HG03025 (cell line): Measurements from ENCODE around the gene COX4I1.

Experiments
- ATAC-seq: cut with Tn5 transposase; IDR thresholded peaks from one replicate; pipeline ENCODE4 v1.9.1; 2021; ENCODE audit warnings: mild to moderate bottlenecking, moderate library complexity; ENCODE audit not compliant: unreplicated experiment, low FRiP score

COX4I1 gene

DNA sequence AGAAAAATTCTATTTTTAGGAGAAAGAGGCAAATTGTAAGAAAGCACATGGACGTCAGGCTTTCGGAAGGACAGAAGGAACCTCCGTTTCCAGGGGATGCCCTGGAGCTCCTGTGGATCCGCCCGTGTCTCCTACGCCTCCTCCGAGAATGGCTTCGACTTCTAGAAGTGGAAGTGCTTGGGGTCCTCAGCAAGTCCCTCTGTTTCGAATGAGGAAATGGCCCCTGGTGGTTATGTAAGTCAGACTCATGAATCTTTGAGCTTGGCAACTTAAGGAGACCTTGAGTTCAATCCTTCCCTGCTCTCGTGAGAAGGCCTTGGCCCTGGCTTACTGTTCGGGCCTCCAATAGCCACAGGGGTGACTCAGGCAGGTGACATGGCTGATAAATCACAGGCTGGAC, 38.9 kb downstream of the COX4I1 start:
- ATAC-seq, result no peak

DNA sequence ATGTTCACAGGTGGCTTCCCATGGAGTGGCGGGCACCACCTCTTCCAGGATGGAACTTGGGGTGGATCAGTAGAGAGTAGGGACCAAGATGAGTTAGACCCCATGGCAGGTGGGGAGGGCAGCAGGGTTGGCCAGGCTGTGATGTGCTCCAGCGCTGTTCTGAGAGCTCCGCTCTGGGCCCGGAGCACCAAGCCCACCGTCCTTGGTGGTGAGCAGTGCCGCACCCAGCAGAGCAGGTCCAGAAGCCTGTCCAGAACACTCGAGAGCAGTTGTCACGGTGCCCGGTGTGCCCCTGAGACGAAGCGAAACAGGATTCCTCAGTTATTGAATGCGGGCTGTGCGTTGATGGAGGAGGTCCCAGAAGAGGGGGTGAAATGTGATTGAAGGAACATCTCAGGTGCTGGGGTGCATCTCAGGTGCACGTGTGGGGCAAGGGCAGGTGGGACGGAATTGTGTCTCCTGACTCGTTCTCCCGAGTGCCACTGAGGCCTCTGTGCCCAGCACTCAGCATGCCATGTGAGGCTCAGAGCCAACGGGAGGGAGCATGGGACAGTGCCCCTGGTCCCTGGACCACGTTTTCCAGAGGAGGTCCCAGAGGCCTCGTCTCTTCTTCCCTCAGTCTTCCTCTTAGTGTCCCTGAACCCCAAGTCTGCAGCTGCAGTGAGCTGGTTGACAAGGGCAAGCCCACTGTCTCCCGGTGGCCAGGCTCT, 39.5 kb downstream of the COX4I1 start:
- ATAC-seq, result no peak

DNA sequence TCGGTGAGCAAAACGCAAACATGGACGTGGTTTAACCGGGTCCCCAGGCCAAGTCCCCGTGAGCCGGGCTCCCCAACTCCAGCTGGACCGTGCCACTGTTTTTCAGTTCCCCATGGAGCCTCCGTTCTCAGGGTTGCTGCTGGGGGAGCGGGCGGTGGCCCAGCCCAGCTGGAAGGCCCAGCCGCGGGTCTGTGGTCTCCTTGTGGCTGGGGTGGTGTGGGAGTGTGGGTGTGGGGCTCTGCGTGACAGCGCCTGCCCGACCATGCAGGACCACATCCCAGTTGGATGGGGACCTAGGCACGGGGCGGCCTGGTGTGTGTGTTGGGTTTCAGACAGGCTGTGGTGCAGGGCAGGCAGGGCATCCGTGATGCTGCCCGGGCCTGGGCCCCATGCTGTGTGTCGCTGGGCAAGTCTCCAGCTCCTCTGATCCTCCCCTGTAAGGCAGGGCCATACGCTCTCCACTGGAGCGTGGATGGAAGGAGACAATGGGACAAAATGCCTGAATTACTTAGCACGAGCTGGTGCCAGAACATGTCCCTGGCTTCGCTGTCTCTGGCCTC, 40.3 kb downstream of the COX4I1 start:
- no peak for ATAC-seq

DNA sequence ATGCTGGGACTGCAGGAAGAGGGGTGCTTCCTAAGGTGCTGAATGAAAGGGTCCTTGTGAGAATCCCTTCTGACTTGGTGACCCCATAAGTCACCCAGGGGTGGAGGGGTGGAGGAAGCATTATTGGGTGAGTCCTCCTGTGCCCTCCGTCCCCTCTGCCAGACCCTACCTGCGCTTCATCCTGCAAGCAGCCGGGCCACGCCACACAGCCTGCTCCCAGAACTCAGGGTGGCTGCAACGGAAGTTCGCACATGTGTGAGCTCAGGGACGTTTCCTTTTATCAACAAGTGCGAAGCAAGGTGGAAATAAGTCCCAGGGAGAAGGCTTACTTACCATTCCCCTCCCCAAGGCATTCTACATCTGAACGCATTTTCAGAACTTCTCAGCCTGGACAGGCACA, 40.9 kb downstream of the COX4I1 start:
- no peak for ATAC-seq

DNA sequence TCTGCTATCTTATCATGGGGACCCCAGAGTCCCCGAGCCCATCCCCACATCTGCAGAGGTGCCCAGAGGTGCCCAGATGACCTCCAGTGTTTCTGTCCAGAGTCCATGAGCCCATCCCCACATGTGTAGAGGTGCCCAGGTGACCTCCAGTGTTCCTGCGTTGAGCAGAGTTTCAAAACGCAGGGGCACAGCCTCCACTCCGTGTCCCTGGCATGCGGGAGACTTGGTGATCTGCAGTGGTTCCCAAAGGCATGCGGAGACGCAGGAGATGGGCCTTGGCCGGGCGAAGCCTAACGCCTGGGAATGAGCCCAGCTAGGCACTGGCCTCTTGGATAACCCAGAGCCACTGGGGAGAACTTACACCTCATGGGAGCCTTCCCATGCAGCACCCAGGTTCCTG, 41.3 kb downstream of the COX4I1 start:
- no peak for ATAC-seq

DNA sequence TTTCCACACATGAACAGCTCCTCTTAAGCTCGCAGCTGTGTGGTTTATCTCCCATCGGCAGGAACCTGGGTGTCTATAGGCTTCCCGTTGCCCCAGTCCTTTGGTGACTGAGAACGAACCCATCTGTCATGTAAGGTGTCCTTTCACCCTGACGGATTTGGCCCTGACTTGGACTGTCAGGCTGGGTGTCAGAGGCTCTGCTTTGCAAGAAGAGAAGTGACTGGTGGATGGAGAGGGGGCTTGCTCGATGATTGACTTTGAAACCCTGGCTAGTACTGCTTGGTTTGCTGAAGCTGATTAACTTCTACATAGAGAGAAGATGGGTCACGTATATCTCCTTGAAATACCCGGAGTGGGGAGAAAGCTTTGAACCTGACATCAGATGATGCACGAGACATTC, 42.9 kb downstream of the COX4I1 start:
- ATAC-seq, result no peak

DNA sequence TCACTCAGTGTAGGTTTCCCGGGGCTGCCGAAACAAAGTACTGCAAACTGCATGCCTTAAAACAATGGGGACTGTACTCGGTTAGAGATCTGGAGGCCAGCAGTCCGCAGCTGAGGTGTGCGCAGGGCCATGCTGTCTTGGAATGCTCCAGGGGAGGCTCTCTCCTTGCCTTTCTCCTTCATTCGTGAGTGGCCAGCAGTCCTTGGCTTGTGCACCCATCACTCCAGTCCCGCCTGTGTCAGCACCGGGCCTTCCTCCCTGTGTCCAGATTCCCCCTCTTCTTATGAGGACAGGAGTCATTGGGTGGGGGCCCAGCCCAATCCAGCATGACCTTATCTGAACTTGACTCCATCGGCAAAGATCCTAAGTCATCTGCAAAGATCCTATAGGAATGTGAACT, 43.4 kb downstream of the COX4I1 start:
- no peak for ATAC-seq

DNA sequence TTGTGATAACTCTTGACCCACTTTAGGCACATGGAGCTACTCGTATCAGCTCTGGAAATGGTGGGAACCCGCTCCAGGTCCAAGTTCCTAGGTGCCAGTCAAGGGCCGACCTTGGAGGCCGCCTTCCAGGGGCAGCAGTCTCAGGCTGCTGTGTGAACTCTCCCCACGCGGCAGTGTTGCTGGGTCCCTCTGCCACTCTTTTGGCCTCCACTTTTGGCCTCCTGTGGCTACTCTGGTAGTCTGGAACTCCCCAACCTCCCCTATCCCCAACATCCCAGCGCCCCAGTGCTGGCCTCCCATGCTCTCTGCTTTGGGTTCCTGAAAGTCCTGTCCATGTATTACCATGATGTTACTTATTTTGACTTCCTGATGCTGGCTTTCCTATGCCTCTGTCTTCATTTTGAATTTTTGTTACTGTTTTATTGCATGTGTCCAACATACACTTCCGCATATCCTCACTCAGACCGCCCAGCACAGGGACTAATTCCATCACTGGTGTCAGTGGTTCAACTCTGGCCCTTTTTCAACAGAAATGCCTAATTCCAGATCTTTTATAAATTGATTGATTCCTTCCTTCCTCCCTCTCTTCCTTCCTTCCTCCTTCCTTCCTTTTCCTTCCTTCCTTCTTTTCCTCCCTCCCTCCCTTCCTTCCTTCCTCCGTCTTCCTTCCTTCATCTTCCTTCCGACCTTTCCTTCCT, 44.1 kb downstream of the COX4I1 start:
- ATAC-seq, result no peak

DNA sequence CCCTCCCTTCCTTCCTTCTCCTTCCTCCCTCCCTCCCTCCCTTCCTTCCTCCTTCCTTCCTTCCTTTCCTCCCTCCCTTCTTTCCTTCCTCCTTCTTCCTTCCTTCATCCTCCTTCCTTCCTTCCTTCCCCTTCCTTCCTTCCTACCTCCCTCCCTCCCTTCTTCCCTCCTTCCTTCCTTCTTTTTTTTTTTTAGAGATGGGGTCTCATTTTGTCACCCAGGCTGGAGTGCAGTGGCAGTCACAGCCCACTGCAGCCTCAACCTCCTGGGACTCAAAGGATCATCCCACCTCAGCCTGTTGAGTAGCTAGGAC, 44.6 kb downstream of the COX4I1 start:
- no peak for ATAC-seq

DNA sequence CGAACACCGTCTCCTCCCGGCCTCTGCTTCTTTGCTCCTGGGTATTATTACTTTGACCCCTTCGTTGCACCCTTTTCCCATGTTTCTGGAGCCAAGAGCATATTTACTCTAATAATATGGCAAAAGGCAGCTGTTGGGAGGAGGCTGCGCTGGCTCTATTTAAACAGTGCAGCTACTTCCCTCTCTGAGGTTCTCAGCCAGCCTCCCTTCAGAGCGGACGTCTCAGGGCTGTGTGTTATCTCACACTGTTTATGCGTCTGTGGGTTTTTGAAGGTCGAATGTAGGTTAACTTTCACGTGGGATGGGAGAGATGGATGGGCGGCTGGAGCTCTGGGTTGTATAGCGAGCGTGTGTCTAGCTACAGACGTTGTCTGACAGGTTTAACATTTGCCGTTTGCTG, 45.3 kb downstream of the COX4I1 start:
- no peak for ATAC-seq

DNA sequence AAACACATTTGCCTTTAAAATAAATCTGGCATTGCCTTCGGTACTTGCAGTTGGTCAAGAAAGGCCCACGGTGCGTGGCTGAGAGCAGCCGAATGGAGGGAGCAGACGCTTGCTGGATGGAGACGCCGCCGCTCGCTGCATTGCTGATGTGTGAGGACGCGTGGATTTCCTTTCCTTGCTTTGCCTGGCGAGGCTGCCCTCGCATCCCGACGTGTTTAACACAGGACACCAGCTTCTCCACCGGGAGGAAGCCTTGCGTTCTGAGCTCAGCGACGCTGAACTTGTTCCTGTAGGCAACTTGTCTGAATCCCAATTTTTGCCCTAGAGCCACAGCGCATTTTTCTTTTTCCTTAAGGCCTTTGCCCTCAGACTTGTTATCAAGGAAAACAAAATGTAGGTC, 45.8 kb downstream of the COX4I1 start:
- no peak for ATAC-seq

DNA sequence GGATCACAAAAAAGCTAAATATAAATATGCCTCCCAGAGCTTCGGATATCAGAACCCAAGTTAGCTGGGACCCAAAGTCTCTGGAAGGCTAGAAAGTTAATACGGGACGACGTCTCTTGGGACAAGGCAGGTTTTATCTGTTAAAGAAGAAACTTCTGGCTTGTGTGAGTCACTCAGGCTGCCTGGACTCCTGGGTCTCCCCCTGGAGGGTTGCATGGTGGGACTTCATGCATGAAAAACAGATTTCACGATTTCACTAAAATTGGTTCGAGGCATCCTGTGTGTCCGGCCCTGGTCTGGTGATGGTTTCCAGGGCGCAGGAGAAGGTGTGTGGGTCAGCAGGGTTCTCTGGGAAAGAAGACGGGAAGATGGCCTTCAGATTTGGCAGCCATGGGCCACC, 47.0 kb downstream of the COX4I1 start:
- ATAC-seq, result no peak

DNA sequence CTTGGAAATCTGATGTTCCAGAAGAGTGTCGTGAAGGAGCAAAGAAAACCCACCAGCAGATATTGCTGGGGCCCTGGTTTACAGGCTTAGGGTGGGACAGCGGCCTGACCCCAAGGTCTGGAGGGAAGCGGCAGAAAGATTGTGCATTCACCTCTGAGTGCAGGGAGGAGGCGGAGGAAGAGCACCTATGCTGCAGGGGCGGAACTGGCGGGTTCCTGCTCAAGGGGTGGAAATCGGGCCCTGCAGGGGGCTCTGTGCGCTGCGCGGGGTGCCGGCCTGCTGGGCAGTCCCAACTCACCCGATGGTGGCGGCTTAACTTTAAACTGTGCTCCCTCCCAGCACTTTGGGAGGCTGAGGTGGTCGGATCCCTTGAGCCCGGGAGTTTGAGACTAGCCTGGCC, 47.5 kb downstream of the COX4I1 start:
- ATAC-seq, result no peak

DNA sequence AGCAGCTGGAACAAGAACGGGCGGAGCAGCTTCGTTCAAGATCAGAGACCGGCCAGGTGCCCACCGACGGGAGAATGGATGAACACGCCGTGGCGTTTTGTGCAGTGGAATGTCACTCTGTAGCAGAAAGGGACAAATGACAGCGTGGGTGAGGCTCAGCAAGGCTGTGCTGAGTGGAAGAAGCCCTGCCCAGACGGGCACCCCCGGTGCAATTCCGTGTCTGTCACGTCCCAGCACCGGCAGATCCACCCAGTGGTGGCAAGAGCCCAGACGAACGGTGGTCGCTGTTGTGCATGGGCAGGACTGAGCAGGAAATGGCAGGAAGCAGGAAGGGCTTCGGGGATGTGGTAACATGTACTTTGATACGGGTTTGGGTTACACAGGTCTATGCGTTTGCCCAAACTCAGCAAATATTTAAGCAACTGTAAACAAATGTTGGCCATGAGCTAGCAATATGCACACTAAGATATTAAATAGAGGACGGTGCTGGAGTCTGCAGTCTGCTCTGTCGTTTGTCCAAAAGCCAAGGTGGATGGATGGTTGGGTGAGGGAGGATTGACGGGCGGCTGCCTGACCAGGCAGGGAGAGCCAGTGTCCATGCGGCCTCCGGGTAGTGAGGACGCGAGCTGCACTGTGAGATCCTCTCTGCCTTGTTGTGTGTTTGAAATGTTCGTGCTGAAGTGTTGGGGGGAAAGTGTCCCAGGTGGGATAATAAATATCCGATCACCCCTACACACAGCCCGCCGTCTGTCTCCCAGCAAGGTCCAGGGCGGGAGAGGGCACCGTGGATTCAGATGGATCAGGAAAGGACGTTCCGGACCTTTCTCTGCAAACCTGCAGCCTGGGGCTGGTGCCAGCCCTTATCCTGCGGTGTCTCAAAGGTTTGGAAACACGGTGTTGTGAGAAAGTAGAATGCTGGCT, 48.4 kb downstream of the COX4I1 start:
- no peak for ATAC-seq

DNA sequence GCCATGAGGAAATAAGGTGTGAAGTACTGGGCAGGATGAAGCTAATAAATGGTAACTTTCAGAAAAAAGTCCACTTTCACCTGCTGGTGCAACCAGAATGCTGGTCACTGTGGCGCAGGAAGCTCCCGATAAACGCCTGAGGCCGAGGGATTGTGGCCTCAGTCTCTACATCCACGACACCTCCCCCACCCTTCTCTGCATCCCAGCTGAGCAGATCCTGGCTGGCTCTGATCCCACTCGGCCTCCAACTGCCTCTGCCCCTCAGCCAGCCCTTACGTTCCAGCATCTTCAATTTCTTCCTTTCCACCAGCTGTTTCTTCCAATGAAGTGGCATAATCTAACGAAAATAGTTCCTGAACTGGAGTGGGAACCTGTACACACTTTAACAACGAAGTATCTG, 49.5 kb downstream of the COX4I1 start:
- no peak for ATAC-seq

DNA sequence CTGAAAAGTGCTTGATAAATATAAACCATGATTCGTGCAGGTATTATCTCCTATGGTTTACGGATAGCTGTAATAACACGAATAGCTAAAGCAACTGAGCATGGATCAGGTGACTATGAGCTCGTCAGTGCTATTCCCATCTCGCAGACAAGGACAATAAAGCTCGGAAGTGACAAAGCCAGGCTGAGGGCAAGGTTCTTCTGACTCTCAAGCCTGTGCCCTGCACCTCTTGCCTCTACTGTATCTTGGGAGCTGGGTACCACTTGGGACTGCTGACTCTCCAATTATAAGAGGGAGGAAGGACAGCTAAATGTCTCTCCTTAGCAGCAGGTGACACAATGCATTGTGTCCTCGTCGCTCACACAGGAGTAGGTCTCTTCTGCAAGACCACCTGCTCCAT, 49.9 kb downstream of the COX4I1 start:
- ATAC-seq, result no peak

DNA sequence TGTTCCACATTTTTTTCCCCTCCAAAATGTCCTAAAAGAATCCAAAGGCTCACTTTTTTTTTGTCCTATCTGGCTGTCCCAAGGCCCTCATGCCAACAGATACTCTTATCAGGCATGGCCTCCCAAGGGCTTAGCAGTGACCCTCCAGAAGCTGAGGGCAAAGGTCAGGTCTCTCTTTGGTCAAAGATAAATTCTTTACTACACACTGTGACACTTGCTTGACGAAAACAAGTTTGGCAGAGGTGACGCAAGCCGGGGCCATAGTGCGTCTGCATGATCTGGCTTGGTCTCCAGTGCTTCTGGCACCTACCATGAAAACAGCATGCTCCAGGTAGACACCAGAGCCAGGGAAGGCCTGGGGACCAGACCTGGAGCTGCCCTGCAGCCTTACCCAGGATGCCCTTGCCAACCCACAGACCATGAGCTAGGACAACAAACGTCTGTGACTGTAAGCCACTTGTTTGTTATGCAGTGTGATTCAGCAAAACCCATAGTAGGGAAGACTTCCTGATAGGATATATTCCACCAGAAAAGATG, 50.9 kb downstream of the COX4I1 start:
- no peak for ATAC-seq

DNA sequence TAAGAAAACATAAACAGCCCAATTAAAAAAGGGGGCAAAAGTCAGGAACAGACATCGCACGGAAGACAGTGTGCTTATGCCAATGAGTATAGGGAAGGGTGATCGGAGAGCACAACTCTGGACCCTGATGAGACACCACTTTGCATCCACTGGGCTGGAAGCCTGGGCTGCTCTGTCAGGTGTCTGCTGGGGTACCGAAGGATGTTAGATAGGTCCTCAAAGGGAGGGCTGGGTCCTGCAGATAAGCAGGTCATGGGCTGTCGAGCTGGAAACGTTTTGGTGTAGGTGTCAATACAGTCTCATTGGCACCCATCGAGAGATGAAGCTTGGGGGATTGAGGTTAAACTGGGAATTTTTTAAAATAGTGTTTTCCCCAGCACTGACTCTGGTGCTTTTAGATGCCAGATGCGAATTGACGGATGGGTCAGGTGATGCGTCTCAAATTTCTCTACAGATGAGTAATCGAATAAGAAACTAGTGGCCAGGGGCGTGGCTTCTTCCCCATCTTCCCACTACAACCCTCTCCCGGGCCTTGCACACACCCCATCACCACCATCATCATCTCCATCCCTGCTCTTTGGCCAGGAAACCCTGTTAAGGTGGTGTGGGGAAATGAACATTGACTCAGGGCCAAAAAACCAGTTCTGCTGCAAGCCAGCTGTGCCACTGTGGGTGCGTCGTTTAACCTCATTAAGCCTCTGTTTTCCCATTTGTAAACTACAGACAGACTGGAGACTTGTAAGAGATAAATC, 51.7 kb downstream of the COX4I1 start:
- no peak for ATAC-seq

DNA sequence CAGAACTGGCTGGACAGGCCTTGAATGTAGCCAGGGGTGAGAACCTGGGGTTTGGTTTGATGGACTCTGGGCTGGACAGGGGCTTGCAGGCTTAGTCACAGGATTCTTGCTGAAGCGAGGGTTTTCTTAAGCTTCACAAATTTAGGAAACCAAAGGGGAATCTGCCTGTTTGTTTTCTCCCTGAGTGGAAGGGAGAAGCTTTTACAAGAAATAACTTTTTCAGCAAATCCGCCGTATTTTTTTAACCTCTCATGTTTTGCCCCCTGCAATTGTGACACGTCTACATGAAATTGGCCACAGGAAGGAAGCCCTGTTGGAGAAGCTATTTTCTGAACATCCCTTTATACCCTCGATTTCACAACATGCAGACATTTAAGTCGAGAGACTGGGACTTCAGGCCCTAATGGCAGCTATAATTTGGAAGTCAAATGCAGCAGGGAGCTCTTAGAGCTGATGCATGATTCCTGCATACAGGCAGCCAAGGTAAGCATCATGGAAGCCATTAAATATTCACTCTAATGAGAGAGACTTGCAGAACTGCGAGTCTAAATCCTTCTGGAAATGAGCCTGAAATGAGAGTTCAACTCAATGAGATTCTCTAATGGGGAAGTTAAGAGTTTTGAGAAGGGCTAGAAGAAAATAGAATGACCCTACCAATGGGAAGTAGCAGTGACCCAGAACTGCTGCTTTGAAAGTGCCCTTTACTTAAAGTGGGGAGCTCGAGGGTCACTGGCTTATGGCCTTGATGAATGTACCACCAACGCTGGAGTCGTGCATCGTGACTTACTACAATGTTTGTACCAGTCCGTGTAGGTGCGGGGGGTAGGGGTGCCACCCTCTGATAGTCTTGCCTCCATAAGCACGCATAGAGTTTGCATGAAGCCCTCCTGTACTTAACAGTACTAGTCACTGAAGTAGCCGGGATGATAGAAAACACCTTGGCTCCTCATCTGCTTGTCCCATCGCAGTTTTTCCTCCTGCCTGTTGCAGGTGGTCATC, 54.4 kb downstream of the COX4I1 start:
- ATAC-seq, result no peak
